Memory B cell (primary cell): Measurements from ENCODE around the gene ATXN7L1.
"Not testable (repeated sequence)": the region's sequence is repeated elsewhere in the genome, so short reads cannot be mapped to it uniquely, and the experiment has no call there.

Source experiments
- ATAC-seq: fragments of 150-1000 bp; cut with Tn5 transposase; 2 replicates; pipeline ENCODE4 v1.10.0; 2021; ENCODE audit warnings: low read depth, mild to moderate bottlenecking, moderate library complexity
- DNase-seq, 2 donors: peaks; one replicate each; pipeline ENCODE4 v3.0.0; 2022; ENCODE audit warnings: low spot score in 2 of 2
- H3K27ac Mint-ChIP-seq: one replicate; pipeline ENCODE4 v1.8.0; 2022; ENCODE audit warnings: mild to moderate bottlenecking, moderate library complexity, mixed read lengths
- H3K27me3 Mint-ChIP-seq: one replicate; pipeline ENCODE4 v1.8.0; 2022; ENCODE audit warnings: mixed read lengths
- H3K36me3 Mint-ChIP-seq: one replicate; pipeline ENCODE4 v1.8.0; 2022; ENCODE audit warnings: mild to moderate bottlenecking, mixed read lengths
- H3K4me1 Mint-ChIP-seq: one replicate; pipeline ENCODE4 v1.8.0; 2022; ENCODE audit warnings: mixed read lengths
- H3K4me3 Mint-ChIP-seq: one replicate; pipeline ENCODE4 v1.8.0; 2022; ENCODE audit warnings: mild to moderate bottlenecking, moderate library complexity, mixed read lengths
- H3K9me3 Mint-ChIP-seq: one replicate; pipeline ENCODE4 v1.8.0; 2022; ENCODE audit warnings: mixed read lengths

Gene ATXN7L1

DNA sequence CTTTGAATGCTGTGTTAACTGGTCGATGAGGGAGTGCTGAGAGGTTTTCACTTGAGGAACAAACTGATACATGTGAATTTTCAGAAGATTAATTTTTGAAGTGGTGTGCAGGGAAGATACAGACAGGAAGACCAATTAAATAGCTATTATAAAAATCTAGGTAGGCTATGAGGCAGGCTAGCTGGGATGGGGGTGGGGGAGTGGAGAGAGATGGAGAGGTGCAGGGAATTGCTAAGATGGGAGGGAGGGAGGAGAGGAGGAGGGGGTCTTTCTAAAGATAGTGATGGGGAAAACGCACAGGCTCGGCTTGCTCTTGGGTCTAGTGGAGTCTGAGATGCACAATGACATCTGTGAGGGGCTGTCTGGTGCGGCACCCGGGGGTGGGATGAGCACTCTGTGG is 15.2 kb downstream of the ATXN7L1 start:
- Mint-ChIP-seq H3K4me1 (no peaks in the 10 kb centered on the region), H3K27me3 (peaks cover 8% of the 10 kb centered on the region), H3K27ac (no peak overlapping the region), H3K9me3 (no peaks in the 10 kb centered on the region), H3K36me3 (no peaks in the 10 kb centered on the region), H3K4me3 (no peak overlapping the region)
- DNase-seq (no peak), ATAC-seq (no peak)

- DNase-seq (no peak), ATAC-seq (no peak)
- Mint-ChIP-seq H3K9me3 (no peaks in the 10 kb centered on the region), H3K4me1 (no peaks in the 10 kb centered on the region), H3K36me3 (no peaks in the 10 kb centered on the region), H3K4me3 (no peak overlapping the region), H3K27ac (no peak overlapping the region), H3K27me3 (peaks cover 8% of the 10 kb centered on the region)
These were observed 15.6 kb downstream of the ATXN7L1 start for GRCh38 chr7:105860793-105861192.

DNA sequence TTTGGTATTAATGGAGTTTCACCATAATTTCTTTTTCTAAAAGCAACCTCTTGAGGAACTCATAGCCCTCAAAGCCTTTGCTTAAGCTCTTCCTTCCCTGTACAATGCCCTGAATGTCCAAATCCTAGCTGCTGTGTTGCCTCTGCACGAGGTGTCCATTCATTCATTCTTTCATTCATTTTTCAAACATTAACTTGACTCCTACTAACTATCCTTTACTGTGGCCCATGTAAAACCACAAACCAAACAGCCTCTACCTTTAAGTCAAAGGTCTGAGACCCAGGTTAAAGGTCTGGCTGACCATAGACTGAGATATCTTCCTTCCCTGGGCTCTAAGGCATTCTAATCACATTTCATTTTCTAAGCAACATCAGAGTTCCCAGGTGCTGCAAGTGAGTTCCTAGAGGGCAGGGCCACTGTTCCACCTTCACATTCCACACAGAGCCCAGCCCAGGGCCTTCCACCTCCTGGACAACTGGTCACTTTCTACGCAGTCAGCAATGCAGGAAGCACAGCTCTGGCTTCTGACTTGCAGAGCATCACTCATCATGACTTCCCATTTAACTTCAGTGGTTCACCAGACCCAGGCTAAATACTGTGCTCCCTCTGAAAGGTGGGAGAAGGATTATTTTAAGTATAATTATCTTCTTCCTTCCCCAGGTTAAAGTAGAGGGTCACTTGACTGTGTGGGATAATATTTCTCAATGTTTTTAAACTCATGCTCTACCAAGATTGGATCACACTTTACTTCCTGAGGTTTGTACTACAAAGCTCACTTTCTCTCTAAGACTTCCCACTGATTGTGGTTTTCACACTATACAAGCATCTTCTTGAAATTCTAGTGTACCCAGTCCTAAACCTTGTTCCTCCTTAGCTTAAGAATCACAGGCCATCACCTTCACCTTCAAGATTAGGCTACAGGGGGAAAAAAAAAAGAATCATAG is 19.1 kb downstream of the ATXN7L1 start:
- Mint-ChIP-seq H3K27me3 (peaks cover 6% of the 10 kb centered on the region), H3K4me1 (no peaks in the 10 kb centered on the region), H3K27ac (peak overlapping the region; percentile 8), H3K4me3 (no peak overlapping the region), H3K36me3 (no peaks in the 10 kb centered on the region), H3K9me3 (no peaks in the 10 kb centered on the region)
- no peak for ATAC-seq
- DNase-seq: no peak

DNA sequence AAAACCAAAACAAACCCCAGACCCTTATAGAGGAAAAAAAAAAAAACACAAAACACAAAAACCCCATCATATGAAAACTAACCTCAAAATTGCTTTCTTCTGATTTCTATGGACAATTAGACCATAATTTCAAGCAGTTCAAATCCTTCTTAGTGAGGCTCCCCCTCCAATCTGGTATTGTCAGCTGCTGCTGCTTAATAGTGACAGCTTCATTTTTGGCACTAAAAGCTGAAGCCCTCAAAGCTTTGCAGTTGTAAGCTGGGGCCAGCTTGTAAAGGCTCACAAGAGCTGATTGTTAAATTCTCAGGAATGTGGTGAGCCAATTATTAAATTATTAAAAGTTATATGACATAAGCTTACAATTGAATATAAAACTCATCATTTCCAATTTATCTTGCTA is 21.9 kb downstream of the ATXN7L1 start:
- Mint-ChIP-seq H3K27me3 (no peaks in the 10 kb centered on the region), H3K27ac (no peak overlapping the region), H3K4me1 (peaks cover 9% of the 10 kb centered on the region)

GRCh38 chr7:105853931-105854419 is 22.4 kb downstream of the ATXN7L1 start:
- Mint-ChIP-seq H3K4me3 (no peak overlapping the region), H3K36me3 (no peaks in the 10 kb centered on the region), H3K27ac (no peak overlapping the region), H3K4me1 (peaks cover 14% of the 10 kb centered on the region), H3K9me3 (no peaks in the 10 kb centered on the region), H3K27me3 (no peaks in the 10 kb centered on the region)
- ATAC-seq (no peak), DNase-seq (no peak)

More for the DNA sequence above, 21.9 kb downstream of the ATXN7L1 start:
- Mint-ChIP-seq H3K9me3 (no peaks in the 10 kb centered on the region), H3K36me3 (no peaks in the 10 kb centered on the region), H3K4me3 (no peak overlapping the region)
- DNase-seq (no peak), ATAC-seq (no peak)

- DNase-seq (no peak), ATAC-seq (no peak)
- Mint-ChIP-seq H3K4me3 (no peak overlapping the region), H3K9me3 (peaks cover 1% of the 10 kb centered on the region), H3K4me1 (peaks cover 17% of the 10 kb centered on the region), H3K27me3 (no peaks in the 10 kb centered on the region), H3K36me3 (no peaks in the 10 kb centered on the region), H3K27ac (no peak overlapping the region)
These were observed 25.3 kb downstream of the ATXN7L1 start for GRCh38 chr7:105851064-105851463.

- H3K4me1 Mint-ChIP-seq: peaks cover 17% of the 10 kb centered on the region
These were observed 27.1 kb downstream of the ATXN7L1 start for GRCh38 chr7:105849122-105849855.

DNA sequence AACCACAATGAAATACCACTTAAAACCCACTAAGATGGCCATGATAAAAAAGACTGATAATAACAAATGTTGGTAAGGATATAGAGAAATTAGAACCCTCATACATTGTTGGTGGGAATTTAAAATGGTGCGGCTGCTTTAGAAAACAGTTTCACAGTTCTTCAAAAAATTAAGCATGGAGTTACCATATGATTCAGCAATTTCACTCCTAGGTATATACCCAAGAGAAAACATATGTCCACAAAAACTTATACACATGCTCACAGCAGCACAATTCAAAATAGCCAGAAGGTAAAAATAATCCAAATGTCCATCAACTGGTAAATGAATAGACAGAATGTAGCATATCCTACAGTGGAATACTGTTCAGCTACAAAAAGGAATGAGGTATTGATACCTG is 30.0 kb downstream of the ATXN7L1 start:
- H3K27ac Mint-ChIP-seq: no peak overlapping the region
- peaks cover 12% of the 10 kb centered on the region for H3K4me1 Mint-ChIP-seq
- ATAC-seq: no peak

More at GRCh38 chr7:105849122-105849855, 27.1 kb downstream of the ATXN7L1 start:
- peak; percentile 39 for ATAC-seq
- Mint-ChIP-seq H3K27ac (peak overlapping the region; percentile 54), H3K36me3 (no peaks in the 10 kb centered on the region), H3K9me3 (peaks cover 1% of the 10 kb centered on the region), H3K27me3 (no peaks in the 10 kb centered on the region), H3K4me3 (no peak overlapping the region)
- no peak for DNase-seq

GRCh38 chr7:105844681-105845080 is 31.7 kb downstream of the ATXN7L1 start:
- not testable (repeated sequence) for H3K9me3 Mint-ChIP-seq, H3K4me1 Mint-ChIP-seq

More for the DNA sequence above, 30.0 kb downstream of the ATXN7L1 start:
- no peak for DNase-seq
- H3K27me3 Mint-ChIP-seq: no peaks in the 10 kb centered on the region
- H3K4me3 Mint-ChIP-seq: no peak overlapping the region
- peaks cover 1% of the 10 kb centered on the region for H3K9me3 Mint-ChIP-seq
- no peaks in the 10 kb centered on the region for H3K36me3 Mint-ChIP-seq

DNA sequence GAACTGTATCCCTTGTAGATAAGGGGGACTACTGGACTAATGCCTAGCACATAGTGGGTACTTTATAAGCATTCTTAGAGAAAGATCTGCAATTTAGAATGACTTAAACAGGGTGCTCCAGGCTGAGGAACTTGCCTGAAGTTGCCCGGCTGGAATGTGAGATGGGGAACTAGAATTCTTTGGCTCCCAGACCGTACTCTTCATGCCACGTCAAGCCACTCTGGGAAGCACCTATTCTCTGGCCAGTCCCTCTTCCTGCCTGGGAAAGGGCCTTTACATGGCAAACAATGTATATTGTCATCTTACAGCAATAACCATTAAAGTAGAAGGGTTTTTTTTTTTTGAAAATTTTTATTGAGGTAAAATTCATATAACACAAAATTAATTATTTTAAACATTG is 34.5 kb downstream of the ATXN7L1 start:
- Mint-ChIP-seq H3K4me1 (no peaks in the 10 kb centered on the region), H3K36me3 (no peaks in the 10 kb centered on the region), H3K9me3 (peaks cover 1% of the 10 kb centered on the region), H3K27me3 (peaks cover 2% of the 10 kb centered on the region), H3K4me3 (no peak overlapping the region), H3K27ac (no peak overlapping the region)
- no peak for DNase-seq
- ATAC-seq: no peak

More at GRCh38 chr7:105844681-105845080, 31.7 kb downstream of the ATXN7L1 start:
- not testable (repeated sequence) for DNase-seq, H3K27ac Mint-ChIP-seq, H3K27me3 Mint-ChIP-seq, H3K36me3 Mint-ChIP-seq, ATAC-seq, H3K4me3 Mint-ChIP-seq

DNA sequence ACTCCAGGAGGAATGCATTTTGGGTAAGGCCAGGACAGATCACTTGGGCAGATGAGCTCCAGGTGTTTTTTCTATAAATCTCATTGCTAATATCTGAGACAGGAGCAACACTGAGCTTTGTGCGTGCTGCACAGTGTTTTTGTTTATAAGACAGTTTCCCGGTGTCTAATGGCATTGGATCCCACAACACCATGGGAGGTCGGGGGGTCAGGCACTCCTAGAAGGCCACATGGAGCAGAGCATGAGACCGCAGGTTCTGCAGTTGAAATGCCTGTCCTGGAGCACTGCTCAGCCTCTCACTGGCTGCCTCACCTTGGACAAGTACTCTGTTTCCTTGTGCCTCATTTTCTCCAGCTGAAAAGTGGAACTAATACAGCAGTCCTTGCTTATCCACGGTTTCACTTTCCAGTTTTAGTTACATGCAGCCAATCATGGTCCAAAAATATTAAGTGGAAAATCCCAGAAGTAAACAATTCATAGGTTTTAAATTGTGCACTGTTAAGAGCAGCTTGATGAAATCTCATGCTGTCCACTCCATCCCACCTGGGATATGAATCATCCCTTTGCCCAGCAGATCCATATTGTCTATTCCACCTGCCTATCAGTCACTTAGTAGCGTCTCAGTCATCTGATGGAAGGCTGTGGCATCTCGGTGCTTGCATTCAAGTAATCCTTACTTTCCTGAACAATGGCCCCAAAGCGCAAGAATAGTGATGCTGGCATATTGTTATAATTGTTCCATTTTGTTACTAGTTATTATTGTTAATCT is 35.2 kb downstream of the ATXN7L1 start:
- H3K4me3 Mint-ChIP-seq: no peak overlapping the region
- DNase-seq (no peak), ATAC-seq (no peak)
- no peaks in the 10 kb centered on the region for H3K9me3 Mint-ChIP-seq
- no peaks in the 10 kb centered on the region for H3K36me3 Mint-ChIP-seq
- peaks cover 3% of the 10 kb centered on the region for H3K27me3 Mint-ChIP-seq
- no peak overlapping the region for H3K27ac Mint-ChIP-seq
- no peaks in the 10 kb centered on the region for H3K4me1 Mint-ChIP-seq

GRCh38 chr7:105839266-105839665 is 37.1 kb downstream of the ATXN7L1 start:
- DNase-seq (no peak), ATAC-seq (no peak)
- Mint-ChIP-seq H3K36me3 (no peaks in the 10 kb centered on the region), H3K27me3 (peaks cover 7% of the 10 kb centered on the region), H3K4me3 (no peak overlapping the region), H3K9me3 (no peaks in the 10 kb centered on the region), H3K4me1 (no peaks in the 10 kb centered on the region), H3K27ac (no peak overlapping the region)

- Mint-ChIP-seq H3K36me3 (no peaks in the 10 kb centered on the region), H3K27ac (no peak overlapping the region), H3K4me1 (no peaks in the 10 kb centered on the region), H3K4me3 (no peak overlapping the region), H3K27me3 (peaks cover 7% of the 10 kb centered on the region), H3K9me3 (no peaks in the 10 kb centered on the region)
- DNase-seq (no peak), ATAC-seq (no peak)
These were observed 37.7 kb downstream of the ATXN7L1 start for GRCh38 chr7:105838627-105839231.
